Activated naive CD4-positive, alpha-beta T cell treated with anti-CD3 and anti-CD28 coated beads, Interleukin-2, amount 50 U/mL, for 72 hours (primary cell): ENCODE measurements around the gene EBP. TPM values are rescaled to one million over a fixed set of nuclear protein-coding genes. Genes with fewer than 3 reads are reported as not detected.

Source experiments
- ATAC-seq, 2 donors: fragments of 150-1000 bp; cut with Tn5 transposase; 2 replicates each; pipeline ENCODE4 v1.10.0; 2021; ENCODE audit warnings: mild to moderate bottlenecking in 2 of 2, moderate library complexity in 2 of 2
- DNase-seq, 2 donors: peaks; one replicate each; pipeline ENCODE4 v3.0.0; 2021 to 2022; ENCODE audit warnings: low spot score in 2 of 2
- H3K27ac Mint-ChIP-seq, 2 donors: one replicate each; pipeline ENCODE4 v1.8.0; 2022; ENCODE audit warnings: mild to moderate bottlenecking in 2 of 2, mixed read lengths in 2 of 2
- H3K36me3 Mint-ChIP-seq, 2 donors: one replicate each; pipeline ENCODE4 v1.8.0; 2022; ENCODE audit warnings: mixed read lengths in 2 of 2
- H3K9me3 Mint-ChIP-seq, 2 donors: one replicate each; pipeline ENCODE4 v1.8.0; 2022; ENCODE audit warnings: mixed read lengths in 2 of 2
- total RNA-seq, 2 donors: library from RNA; stranded (reverse); gene quantifications; one replicate each; pipeline ENCODE4 v1.2.3, GENCODE V29; 2022

EBP gene
- total RNA-seq, 2 donors from 2014 or later: 107 to 176 TPM

DNA sequence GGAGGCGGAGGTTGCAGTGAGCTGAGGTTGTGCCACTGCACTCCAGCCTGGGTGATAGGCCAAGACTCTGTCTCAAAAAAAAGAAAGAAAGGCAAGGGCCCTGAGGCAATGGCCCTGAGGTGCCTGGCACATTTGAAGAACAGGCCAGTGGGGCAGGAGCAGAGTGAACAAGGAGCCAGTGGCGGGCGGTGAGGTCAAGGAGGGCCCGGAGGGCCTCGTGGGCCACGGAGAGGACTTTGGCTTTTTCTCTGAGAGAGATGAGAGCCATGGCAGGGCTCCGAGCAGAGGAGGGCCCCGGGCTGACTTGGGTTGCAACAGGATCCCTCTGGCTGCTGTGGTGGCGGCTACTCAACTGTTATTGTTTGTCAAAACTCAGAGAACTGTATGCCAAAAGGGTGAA lies 32.3 kb upstream of the EBP start:
- no peak overlapping the region for H3K27ac Mint-ChIP-seq

GRCh38 chrX:48489892-48490291 lies 31.7 kb upstream of the EBP start:
- no peaks in the 10 kb centered on the region for H3K9me3 Mint-ChIP-seq
- no peak overlapping the region for H3K27ac Mint-ChIP-seq
- DNase-seq (no peak), ATAC-seq (no peak)
- H3K36me3 Mint-ChIP-seq: no peaks in the 10 kb centered on the region

More for the DNA sequence above, 32.3 kb upstream of the EBP start:
- no peaks in the 10 kb centered on the region for H3K36me3 Mint-ChIP-seq
- no peak for DNase-seq
- no peaks in the 10 kb centered on the region for H3K9me3 Mint-ChIP-seq
- ATAC-seq: no peak

GRCh38 chrX:48490661-48491060 lies 30.9 kb upstream of the EBP start:
- no peaks in the 10 kb centered on the region for H3K9me3 Mint-ChIP-seq
- DNase-seq (no peak), ATAC-seq (no peak)
- no peak overlapping the region for H3K27ac Mint-ChIP-seq
- no peaks in the 10 kb centered on the region for H3K36me3 Mint-ChIP-seq

GRCh38 chrX:48491809-48492208 lies 29.8 kb upstream of the EBP start:
- DNase-seq (no peak), ATAC-seq (no peak)
- H3K36me3 Mint-ChIP-seq: no peaks in the 10 kb centered on the region
- H3K27ac Mint-ChIP-seq: no peak overlapping the region
- no peaks in the 10 kb centered on the region for H3K9me3 Mint-ChIP-seq

DNA sequence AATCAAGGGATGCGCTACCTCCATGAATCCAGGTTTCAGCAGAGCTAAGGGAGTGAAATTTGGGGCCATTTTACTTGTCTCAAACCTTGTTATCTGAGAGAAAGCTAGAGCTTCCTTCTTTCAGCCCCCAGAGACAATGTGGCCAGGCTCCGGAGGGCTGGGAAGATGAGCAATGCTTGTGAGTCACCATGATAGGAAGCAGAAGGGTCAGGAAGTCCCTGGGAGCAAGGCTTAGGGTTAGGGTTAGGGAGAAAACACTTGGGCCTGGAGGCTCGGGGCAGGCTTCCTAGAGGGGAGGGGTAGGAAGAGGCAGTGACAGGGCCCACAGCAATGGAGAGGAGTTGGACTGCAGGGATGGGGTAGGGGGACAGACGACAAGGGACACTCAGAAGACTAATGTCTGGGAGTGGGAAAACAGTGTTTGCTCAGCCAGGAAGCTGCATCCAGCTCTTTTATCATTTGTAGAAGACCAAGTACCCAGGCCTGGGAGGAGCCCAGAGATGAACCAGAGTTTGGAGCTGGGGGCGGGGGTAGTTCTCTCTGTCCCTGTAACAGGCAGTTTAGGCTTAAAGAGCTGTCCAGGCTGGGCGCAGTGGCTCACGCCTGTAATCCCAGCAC lies 29.2 kb upstream of the EBP start:
- H3K36me3 Mint-ChIP-seq: no peaks in the 10 kb centered on the region
- DNase-seq: no peak
- H3K9me3 Mint-ChIP-seq: no peaks in the 10 kb centered on the region
- ATAC-seq: no peak
- H3K27ac Mint-ChIP-seq: no peak overlapping the region

DNA sequence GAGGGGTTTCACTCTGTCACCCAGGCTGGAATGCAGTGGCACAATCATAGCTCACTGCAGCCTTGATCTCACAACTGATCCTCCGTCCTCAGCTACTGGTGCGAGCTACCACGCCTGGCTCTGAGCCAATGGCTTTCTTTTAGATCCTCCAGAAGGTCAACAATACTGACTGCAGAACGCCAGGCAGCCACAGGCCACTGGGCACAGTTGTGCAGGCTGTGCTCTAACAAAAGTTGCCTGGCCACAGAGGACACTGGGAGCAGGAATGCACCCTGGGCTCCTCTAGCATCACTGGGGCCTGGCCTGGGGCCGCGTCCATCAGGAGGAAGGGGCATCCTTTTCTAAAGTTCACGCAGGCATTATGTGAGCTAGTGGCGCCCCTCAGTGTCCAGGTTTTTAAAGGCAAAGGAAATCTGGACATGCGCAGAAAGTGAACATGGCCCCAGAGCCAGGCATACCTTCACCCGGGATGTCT lies 27.7 kb upstream of the EBP start:
- peak in 1 of 2 donors; percentile 24 for ATAC-seq
- DNase-seq: peak in 1 of 2 donors; percentile 8
- no peaks in the 10 kb centered on the region for H3K36me3 Mint-ChIP-seq
- H3K27ac Mint-ChIP-seq: no peak overlapping the region
- H3K9me3 Mint-ChIP-seq: no peaks in the 10 kb centered on the region

GRCh38 chrX:48496660-48497059 lies 24.9 kb upstream of the EBP start:
- Mint-ChIP-seq H3K27ac (no peak overlapping the region), H3K36me3 (no peaks in the 10 kb centered on the region), H3K9me3 (no peaks in the 10 kb centered on the region)
- DNase-seq (no peak), ATAC-seq (no peak)

DNA sequence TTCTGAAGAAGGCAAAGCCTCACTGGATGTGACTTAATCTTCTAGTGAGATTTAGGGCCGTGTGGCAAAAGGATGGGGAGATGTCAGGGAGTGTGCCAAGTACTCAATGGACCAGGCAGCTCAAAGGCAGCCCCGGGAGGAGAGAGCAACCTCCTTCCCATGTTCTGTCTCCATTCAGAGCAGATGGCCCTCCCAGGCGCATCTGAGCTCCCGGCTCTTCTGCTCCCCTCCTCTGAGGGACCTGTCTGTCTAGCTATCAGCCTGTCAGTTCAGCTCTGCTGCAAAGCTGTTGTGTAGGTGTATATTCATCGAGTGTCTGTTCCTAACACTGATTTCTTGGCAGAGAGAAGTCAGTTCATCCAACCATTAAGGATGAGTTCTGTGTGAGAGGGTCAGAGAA lies 23.7 kb upstream of the EBP start:
- Mint-ChIP-seq H3K9me3 (no peaks in the 10 kb centered on the region), H3K36me3 (no peaks in the 10 kb centered on the region), H3K27ac (no peak overlapping the region)
- ATAC-seq: no peak
- no peak for DNase-seq

GRCh38 chrX:48498374-48498809 lies 23.2 kb upstream of the EBP start:
- peak in 1 of 2 donors; percentile 65 for ATAC-seq
- Mint-ChIP-seq H3K9me3 (no peaks in the 10 kb centered on the region), H3K27ac (no peak overlapping the region), H3K36me3 (no peaks in the 10 kb centered on the region)
- DNase-seq: no peak

GRCh38 chrX:48504261-48504660 lies 17.3 kb upstream of the EBP start:
- Mint-ChIP-seq H3K27ac (no peak overlapping the region), H3K9me3 (no peaks in the 10 kb centered on the region), H3K36me3 (no peaks in the 10 kb centered on the region)
- no peak for ATAC-seq
- no peak for DNase-seq

- DNase-seq (no peak), ATAC-seq (no peak)
- Mint-ChIP-seq H3K36me3 (no peaks in the 10 kb centered on the region), H3K9me3 (no peaks in the 10 kb centered on the region), H3K27ac (no peak overlapping the region)
These were observed 16.1 kb upstream of the EBP start for GRCh38 chrX:48505481-48505880.

- no peak overlapping the region for H3K27ac Mint-ChIP-seq
- H3K36me3 Mint-ChIP-seq: no peaks in the 10 kb centered on the region
- DNase-seq (no peak), ATAC-seq (no peak)
- H3K9me3 Mint-ChIP-seq: no peaks in the 10 kb centered on the region
These were observed 14.4 kb upstream of the EBP start for GRCh38 chrX:48507246-48507645.

DNA sequence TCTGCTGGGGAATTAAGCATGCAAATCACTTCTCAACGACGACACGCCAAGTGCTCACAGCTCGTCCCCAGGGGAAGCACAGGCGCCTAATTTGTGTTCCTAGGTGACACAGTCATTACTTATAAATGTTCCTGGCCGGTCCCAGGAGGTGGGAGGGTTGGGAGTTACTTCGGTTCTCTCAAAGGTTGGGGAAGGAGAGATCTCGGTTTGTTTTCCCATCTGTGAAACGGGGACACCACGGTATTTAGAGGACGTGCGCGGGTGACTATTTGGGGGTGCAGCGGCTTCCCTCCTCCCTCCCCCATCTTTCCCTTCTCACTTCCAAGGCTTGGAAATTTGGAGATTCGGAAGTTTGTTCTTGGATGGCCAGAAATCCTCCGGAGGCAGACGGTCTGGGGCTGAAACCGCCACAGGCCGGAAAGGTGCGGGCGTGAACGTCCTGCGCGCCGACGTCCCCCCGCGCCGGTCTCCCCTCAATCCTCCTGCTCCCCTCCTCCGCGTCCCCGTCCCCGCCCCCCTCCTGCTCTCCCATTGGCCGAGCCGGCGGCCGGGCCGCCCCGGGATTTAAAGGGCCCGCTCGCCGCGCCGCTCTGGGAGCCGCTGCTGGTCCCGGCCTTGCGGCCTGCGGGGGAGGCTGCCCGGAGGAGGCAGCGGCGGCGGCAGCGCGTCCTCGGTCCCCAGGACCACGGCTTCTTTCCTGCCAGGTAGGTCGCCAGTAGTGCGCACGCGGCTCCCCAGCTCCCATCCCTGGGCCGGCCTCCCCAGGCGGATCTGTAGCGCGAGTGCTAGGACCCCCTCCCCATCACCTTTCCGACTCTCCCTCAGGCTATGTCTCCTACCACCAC lies 13.0 kb upstream of the EBP start, which contains the start of gene PORCN:
Gene PORCN, plus strand, starts transcription at position 593 of the 845 bp plus-strand sequence. CDS start 829 bp downstream, outside the sequence.
- no peaks in the 10 kb centered on the region for H3K9me3 Mint-ChIP-seq
- peak; percentile 94 to 98 for ATAC-seq
- peak; percentile 67 to 76 for DNase-seq
- peak within 1 kb of the TSS; percentile 87 to 92 for H3K27ac Mint-ChIP-seq
- H3K36me3 Mint-ChIP-seq: no peaks in the 10 kb centered on the region

- DNase-seq: no peak
- Mint-ChIP-seq H3K9me3 (no peaks in the 10 kb centered on the region), H3K27ac (peak overlapping the region; percentile 87 to 92), H3K36me3 (no peaks in the 10 kb centered on the region)
- ATAC-seq: peak; percentile 22 to 43
These were observed 12.4 kb upstream of the EBP start for GRCh38 chrX:48509245-48509590.

DNA sequence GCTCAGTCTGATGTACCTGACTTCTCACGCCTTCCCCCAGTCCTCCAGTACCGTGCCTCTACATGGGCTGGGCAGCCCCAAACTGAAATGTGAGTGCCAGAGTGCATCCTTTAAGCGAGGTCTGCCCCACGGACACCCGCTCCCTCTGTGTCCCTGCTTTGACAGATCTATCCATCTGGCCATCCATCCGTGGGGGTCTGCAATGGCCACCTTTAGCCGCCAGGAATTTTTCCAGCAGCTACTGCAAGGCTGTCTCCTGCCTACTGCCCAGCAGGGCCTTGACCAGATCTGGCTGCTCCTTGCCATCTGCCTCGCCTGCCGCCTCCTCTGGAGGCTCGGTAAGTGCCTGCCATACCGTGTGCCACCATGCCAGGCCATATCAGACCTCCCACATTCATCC lies 12.0 kb upstream of the EBP start:
- DNase-seq (no peak), ATAC-seq (no peak)
- Mint-ChIP-seq H3K9me3 (no peaks in the 10 kb centered on the region), H3K36me3 (no peaks in the 10 kb centered on the region), H3K27ac (peak overlapping the region; percentile 87 to 92)

- ATAC-seq (no peak), DNase-seq (no peak)
- H3K27ac Mint-ChIP-seq: peak overlapping the region; percentile 12 to 29
- no peaks in the 10 kb centered on the region for H3K36me3 Mint-ChIP-seq
- H3K9me3 Mint-ChIP-seq: no peaks in the 10 kb centered on the region
These were observed 10.0 kb upstream of the EBP start for GRCh38 chrX:48511560-48511959.

GRCh38 chrX:48512371-48512935 lies 9.2 kb upstream of the EBP start:
- Mint-ChIP-seq H3K27ac (peak overlapping the region in 1 of 2 donors; percentile 12), H3K9me3 (no peaks in the 10 kb centered on the region), H3K36me3 (no peaks in the 10 kb centered on the region)
- ATAC-seq (no peak), DNase-seq (no peak)
